Smooth muscle cell (in vitro differentiated cells): ENCODE data around the gene CHMP6. TPM values are rescaled to one million over a fixed set of nuclear protein-coding genes. Genes with fewer than 3 reads are reported as not detected.

Source experiments
- DNase-seq: peaks from one replicate; lab custom pipeline; 2025; ENCODE audit not compliant: unreplicated experiment; lab: John Stamatoyannopoulos, UW
- H2AFZ ChIP-seq: fragments of 200-600 bp; sonication (generic); 2 replicates; pipeline ENCODE4 v1.6.0; 2016; ENCODE audit warnings: antibody characterized with exemption, low read depth, mild to moderate bottlenecking
- H3F3A ChIP-seq: fragments of 200-600 bp; sonication (generic); 2 replicates; pipeline ENCODE4 v1.6.0; 2017; ENCODE audit warnings: antibody characterized with exemption, low read depth
- H3K27ac ChIP-seq: fragments of 200-600 bp; sonication (generic); 2 replicates; pipeline ENCODE4 v1.5.1; 2016; ENCODE audit warnings: low read depth, mild to moderate bottlenecking
- H3K27me3 ChIP-seq: fragments of 200-600 bp; sonication (generic); 2 replicates; pipeline ENCODE4 v1.6.1; 2016; ENCODE audit warnings: low read depth, mild to moderate bottlenecking
- H3K36me3 ChIP-seq: fragments of 200-600 bp; sonication (generic); 2 replicates; pipeline ENCODE4 v1.5.1; 2016; ENCODE audit warnings: low read depth
- H3K4me1 ChIP-seq: fragments of 200-600 bp; sonication (generic); 2 replicates; pipeline ENCODE4 v1.5.1; 2016; ENCODE audit warnings: low read depth
- H3K4me2 ChIP-seq: fragments of 200-600 bp; sonication (generic); 2 replicates; pipeline ENCODE4 v1.6.0; 2016; ENCODE audit warnings: mild to moderate bottlenecking
- H3K4me3 ChIP-seq: fragments of 200-600 bp; sonication (generic); 2 replicates; pipeline ENCODE4 v1.5.1; 2016; ENCODE audit warnings: mild to moderate bottlenecking
- H3K79me2 ChIP-seq: fragments of 200-600 bp; sonication (generic); 2 replicates; pipeline ENCODE4 v1.6.0; 2016; ENCODE audit warnings: low read depth, mild to moderate bottlenecking
- H3K9ac ChIP-seq: fragments of 200-600 bp; sonication (generic); 2 replicates; pipeline ENCODE4 v1.6.0; 2016; ENCODE audit warnings: low read depth
- H3K9me3 ChIP-seq: fragments of 200-600 bp; sonication (generic); replicated peaks from 2 replicates; pipeline ENCODE4 v1.5.1; 2016; ENCODE audit warnings: low read depth
- H4K20me1 ChIP-seq: fragments of 200-600 bp; sonication (generic); 2 replicates; pipeline ENCODE4 v1.6.0; 2016; ENCODE audit warnings: low read depth
- CTCF ChIP-seq: fragments of 200-600 bp; sonication (generic); IDR thresholded peaks from 2 replicates; pipeline ENCODE4 v1.5.1; 2017; ENCODE audit warnings: borderline replicate concordance, mild to moderate bottlenecking, antibody characterized with exemption; ENCODE audit not compliant: insufficient read depth, poor library complexity, severe bottlenecking
- WGBS: methylation state at CpG from one replicate; pipeline ENCODE4 v1.1.7; 2016; ENCODE audit warnings: low lambda C conversion rate; 5-methylcytosine and 5-hydroxymethylcytosine counted together
- polyA plus RNA-seq: library from polyadenylated mRNA; unstranded; fragments of >200 nt; fragmentation: Nextera tagmentation; extraction: Ambion mirVana; gene quantifications from 2 replicates; pipeline ENCODE4 v1.2.1, GENCODE V29; 2016
- total RNA-seq: library from RNA; depleted of rRNA; stranded (reverse); fragments of >200 nt; gene quantifications from 2 replicates; pipeline ENCODE4 v1.2.3, GENCODE V29; 2014

Gene CHMP6
- total and polyA plus RNA-seq, 2 experiments from 2014 or later: 5.8 to 21.5 TPM

DNA sequence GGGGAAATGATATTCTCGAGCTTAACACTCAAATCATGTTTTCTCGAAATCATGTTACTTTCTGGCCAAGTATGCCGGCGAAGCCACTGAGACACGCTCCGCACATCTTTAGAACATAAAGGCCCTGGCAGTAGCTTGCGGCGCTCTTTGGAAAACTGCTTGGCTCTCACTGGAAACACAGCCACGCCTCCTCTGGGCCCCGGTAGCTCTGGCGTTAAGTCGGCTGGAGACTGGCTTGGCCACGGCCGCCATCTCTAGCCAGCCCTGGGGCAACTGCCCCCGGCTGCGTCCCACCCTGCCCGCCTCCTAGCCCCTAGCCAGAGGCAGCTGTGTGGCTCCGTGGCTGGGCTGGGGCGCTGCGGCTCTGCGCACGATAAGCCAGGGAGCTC, 34.1 kb downstream of the CHMP6 start:
- TF ChIP-seq CTCF: no peak
- DNase-seq: no peak
- no peak overlapping the region for H3K27ac ChIP-seq
- no peaks in the 10 kb centered on the region for H3K9me3 ChIP-seq
- H3K4me1 ChIP-seq: peaks cover 6% of the 10 kb centered on the region
- no peak overlapping the region for H3K4me2 ChIP-seq
- H3K4me3 ChIP-seq: no peak overlapping the region
- no peaks in the 10 kb centered on the region for H4K20me1 ChIP-seq
- H3F3A ChIP-seq: no peaks in the 10 kb centered on the region
- H3K79me2 ChIP-seq: no peaks in the 10 kb centered on the region
- no peak overlapping the region for H2AFZ ChIP-seq
- WGBS: 92% methylated on average over 22 of the region's 22 CpGs
- H3K27me3 ChIP-seq: no peaks in the 10 kb centered on the region
- H3K9ac ChIP-seq: no peak overlapping the region
- H3K36me3 ChIP-seq: no peaks in the 10 kb centered on the region

GRCh38 chr17:81026266-81027036, 34.8 kb downstream of the CHMP6 start:
- Histone ChIP-seq H3K9me3 (no peaks in the 10 kb centered on the region), H3F3A (no peaks in the 10 kb centered on the region), H3K9ac (no peak overlapping the region), H4K20me1 (no peaks in the 10 kb centered on the region), H3K27me3 (no peaks in the 10 kb centered on the region), H3K4me2 (no peak overlapping the region), H3K4me1 (peaks cover 6% of the 10 kb centered on the region), H3K4me3 (no peak overlapping the region), H3K27ac (no peak overlapping the region), H3K79me2 (no peaks in the 10 kb centered on the region), H3K36me3 (no peaks in the 10 kb centered on the region), H2AFZ (no peak overlapping the region)
- TF ChIP-seq CTCF: no peak
- WGBS: 69% methylated on average over 31 of the region's 31 CpGs
- no peak for DNase-seq

DNA sequence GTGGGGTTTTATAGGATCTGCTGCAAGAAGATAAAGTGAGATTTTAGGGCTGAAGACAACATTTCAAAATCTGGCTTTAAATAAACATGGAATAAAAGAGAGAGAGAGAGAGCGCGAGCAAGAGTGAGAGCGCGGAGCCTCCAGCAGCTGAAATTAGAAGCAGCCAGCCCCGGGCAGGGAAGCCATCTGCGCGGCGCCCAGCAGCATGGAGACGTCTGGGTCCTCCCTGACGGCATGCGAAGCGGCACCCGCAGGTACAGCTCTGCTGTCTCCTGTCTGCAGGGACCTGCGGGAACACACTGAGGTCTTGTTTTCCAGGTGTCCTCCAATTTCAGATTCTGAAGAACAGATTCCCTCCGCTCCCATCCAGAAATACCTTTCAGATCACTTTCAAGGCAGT, 35.4 kb downstream of the CHMP6 start:
- H3F3A ChIP-seq: no peaks in the 10 kb centered on the region
- no peaks in the 10 kb centered on the region for H3K36me3 ChIP-seq
- no peak overlapping the region for H3K27ac ChIP-seq
- no peaks in the 10 kb centered on the region for H4K20me1 ChIP-seq
- H3K4me3 ChIP-seq: no peak overlapping the region
- 88% methylated on average over 15 of the region's 15 CpGs for WGBS
- H3K4me1 ChIP-seq: peaks cover 6% of the 10 kb centered on the region
- H3K9ac ChIP-seq: no peak overlapping the region
- H3K27me3 ChIP-seq: no peaks in the 10 kb centered on the region
- no peak overlapping the region for H3K4me2 ChIP-seq
- no peak overlapping the region for H2AFZ ChIP-seq
- no peaks in the 10 kb centered on the region for H3K9me3 ChIP-seq
- H3K79me2 ChIP-seq: no peaks in the 10 kb centered on the region
- TF ChIP-seq CTCF: no peak
- no peak for DNase-seq
